SK-N-MC (cell line): ENCODE results near the gene MLLT3.

Experiments
- DNase-seq: peaks from one replicate; pipeline ENCODE4 v3.0.0-alpha.2; 2011; ENCODE audit warnings: low read depth, low spot score
- H3K27ac ChIP-seq: fragments of 200-600 bp; sonication (generic); 2 replicates; pipeline ENCODE4 v1.5.1; 2016; ENCODE audit warnings: mixed run types
- H3K36me3 ChIP-seq: fragments of 200-600 bp; sonication (generic); 2 replicates; pipeline ENCODE4 v1.6.1; 2017; ENCODE audit warnings: antibody characterized with exemption, low read length, mixed read lengths; ENCODE audit not compliant: insufficient read depth
- H3K4me3 ChIP-seq: fragments of 200-600 bp; sonication (generic); 2 replicates; pipeline ENCODE4 v1.5.1; 2016
- H3K9ac ChIP-seq: fragments of 200-600 bp; sonication (generic); 2 replicates; pipeline ENCODE4 v1.8.0; 2017; ENCODE audit warnings: mixed run types, mixed read lengths; ENCODE audit not compliant: insufficient read length
- H3K9me3 ChIP-seq: fragments of 200-600 bp; sonication (generic); 2 replicates; pipeline ENCODE4 v1.6.1; 2017; ENCODE audit warnings: low read depth, mild to moderate bottlenecking, antibody characterized with exemption, low read length, moderate library complexity, mixed read lengths
- EZH2 ChIP-seq: fragments of 200-600 bp; sonication (generic); IDR thresholded peaks from one replicate; pipeline ENCODE4 v1.6.1; 2017; ENCODE audit warnings: antibody characterized with exemption
- FOXP2 ChIP-seq: optimal IDR thresholded peaks from 2 replicates; pipeline ENCODE3; 2011; ENCODE audit warnings: mild to moderate bottlenecking, moderate library complexity; ENCODE audit not compliant: insufficient read depth; ENCODE audit errors: extremely low read length, control extremely low read depth
- POLR2AphosphoS5 ChIP-seq: IDR thresholded peaks from 2 replicates; pipeline ENCODE4 v1.6.1; 2012; ENCODE audit warnings: mild to moderate bottlenecking, low read depth, low read length, borderline replicate concordance

Gene MLLT3

DNA sequence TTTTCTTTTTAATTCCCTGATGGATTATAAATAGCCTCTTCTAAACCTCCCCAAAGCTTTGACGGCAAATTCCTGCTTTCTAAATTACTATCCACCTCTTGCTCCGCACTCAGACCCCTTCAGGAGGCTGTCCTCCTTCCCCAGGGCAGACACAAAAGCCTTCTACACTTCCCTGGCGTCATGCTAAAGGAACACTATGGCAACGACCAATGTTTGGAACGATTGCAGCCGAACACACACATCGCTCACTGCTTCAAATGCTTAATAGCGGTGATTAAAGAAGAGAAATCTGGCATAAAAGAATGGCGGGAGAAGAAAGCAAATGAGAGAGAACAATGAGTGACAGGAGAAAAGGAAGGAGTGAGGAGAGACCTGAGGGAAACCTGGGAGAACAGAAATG is 297.3 kb downstream of the MLLT3 start:
- no peak overlapping the region for H3K9ac ChIP-seq
- no peak overlapping the region for H3K27ac ChIP-seq
- no peaks in the 10 kb centered on the region for H3K36me3 ChIP-seq
- H3K9me3 ChIP-seq: no peaks in the 10 kb centered on the region
- no peak for DNase-seq
- no peak for TF ChIP-seq EZH2
- TF ChIP-seq POLR2AphosphoS5: no peak
- no peak for TF ChIP-seq FOXP2
- H3K4me3 ChIP-seq: no peak overlapping the region

DNA sequence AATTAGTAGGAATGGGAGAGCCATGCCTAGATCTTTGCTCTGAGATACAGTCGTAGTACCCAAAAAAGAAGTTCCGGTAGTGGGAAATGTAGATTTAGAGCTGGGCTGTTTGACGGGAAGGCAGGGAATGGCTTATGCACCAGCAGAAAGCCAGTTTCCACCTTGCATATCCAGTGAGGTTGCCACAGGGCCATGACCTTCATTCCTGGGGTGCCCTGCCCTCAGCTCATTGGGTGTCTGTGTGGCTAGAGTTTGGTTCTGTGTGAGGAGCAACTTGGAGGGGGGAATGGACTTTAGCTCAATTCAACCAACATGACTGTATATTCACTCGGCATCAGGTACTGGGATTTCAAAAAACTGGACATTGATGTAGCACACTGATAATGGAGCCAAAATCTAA is 300.1 kb downstream of the MLLT3 start:
- no peak overlapping the region for H3K9ac ChIP-seq
- no peak overlapping the region for H3K4me3 ChIP-seq
- no peaks in the 10 kb centered on the region for H3K36me3 ChIP-seq
- no peak overlapping the region for H3K27ac ChIP-seq
- no peaks in the 10 kb centered on the region for H3K9me3 ChIP-seq
- no peak for TF ChIP-seq FOXP2
- TF ChIP-seq EZH2: no peak
- TF ChIP-seq POLR2AphosphoS5: no peak
- no peak for DNase-seq

DNA sequence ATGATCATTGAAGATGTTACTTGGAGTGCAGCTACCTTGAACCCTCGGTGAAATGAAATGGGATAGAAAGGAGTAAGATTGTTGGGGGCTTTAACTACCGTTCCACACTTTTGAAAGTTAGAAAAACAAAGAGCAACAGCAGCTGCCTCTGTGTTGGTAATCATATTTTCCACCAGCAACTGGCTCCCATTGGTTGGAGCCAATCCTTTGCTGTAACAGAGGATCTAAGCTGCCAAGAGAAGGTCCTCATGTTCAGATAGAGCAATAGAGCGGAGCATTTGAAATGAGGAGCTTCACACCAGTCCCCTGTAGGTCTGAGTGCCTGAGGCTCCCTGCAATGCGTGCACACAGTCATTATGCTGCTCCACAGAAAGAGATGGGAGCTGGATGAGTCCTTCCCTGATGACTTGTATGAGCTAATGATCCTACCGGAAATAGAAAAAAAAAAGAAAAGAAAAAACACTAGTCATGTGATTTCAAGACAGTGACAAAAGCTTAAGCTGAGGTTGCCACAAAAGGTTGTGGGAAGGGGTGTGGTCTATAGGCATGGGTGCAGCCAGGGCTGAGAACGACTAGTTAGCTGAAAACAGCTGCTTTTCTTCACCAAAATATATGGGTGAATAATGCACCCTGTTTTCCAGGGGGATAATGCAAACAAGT is 300.7 kb downstream of the MLLT3 start:
- TF ChIP-seq EZH2: no peak
- TF ChIP-seq FOXP2: no peak
- no peak for TF ChIP-seq POLR2AphosphoS5

DNA sequence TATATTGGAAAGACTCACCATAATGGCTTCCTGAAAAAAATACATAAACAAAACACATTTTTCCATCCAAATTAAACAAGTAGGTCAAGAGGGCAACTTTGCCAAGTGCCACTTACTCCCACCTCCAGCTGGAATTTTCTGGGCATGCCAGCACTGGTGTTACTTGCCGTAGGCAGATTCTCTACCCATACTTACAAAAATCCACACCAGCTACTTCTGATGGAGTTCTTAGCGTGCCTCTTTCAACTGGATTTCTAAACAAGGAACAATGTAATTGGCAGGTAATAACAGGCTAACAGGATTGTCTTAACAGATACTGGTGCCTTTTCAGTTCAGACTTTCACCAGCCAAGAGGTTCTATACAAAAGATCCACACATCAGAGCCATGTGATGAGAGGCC is 301.4 kb downstream of the MLLT3 start:
- no peak overlapping the region for H3K4me3 ChIP-seq
- TF ChIP-seq FOXP2 (no peak), POLR2AphosphoS5 (no peak), EZH2 (no peak)
- no peak overlapping the region for H3K27ac ChIP-seq
- no peak overlapping the region for H3K9ac ChIP-seq
- no peaks in the 10 kb centered on the region for H3K36me3 ChIP-seq
- no peak for DNase-seq
- no peaks in the 10 kb centered on the region for H3K9me3 ChIP-seq

More for the DNA sequence above, 300.7 kb downstream of the MLLT3 start:
- Histone ChIP-seq H3K9ac (no peak overlapping the region), H3K27ac (no peak overlapping the region), H3K36me3 (no peaks in the 10 kb centered on the region), H3K4me3 (no peak overlapping the region), H3K9me3 (no peaks in the 10 kb centered on the region)
- DNase-seq: no peak

DNA sequence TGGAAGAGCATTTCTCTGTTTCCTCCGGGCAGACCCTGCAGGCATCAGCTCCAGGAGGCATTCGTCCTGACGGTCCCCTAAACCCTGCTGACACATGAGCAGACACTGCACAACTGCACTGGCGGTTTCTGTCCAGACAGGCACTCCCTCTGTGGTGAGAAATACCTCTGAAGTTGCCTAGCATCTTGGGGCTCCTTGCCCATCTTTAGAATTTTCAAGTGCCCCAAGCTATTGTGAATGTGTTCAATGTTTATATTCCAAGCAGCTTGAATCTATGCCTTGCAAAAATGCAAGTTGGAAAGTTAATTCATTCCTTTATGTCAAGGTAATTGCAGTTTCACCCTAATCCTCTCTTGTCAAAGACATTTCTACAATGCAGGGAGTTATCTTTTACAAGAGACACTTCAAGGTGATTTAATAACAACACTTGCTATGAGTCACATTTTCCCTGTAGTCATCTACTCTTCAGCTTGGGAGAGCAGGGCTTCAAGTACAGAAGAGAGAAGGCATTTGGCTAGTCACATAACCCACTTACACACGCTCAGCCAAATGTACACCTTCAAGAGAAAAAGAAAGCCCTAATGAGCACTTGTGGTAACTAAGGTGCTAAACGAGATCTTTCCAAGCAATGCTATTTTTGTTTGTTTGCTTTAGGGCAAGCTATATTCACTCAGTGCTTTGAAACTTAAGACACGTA is 302.5 kb downstream of the MLLT3 start:
- H3K36me3 ChIP-seq: no peaks in the 10 kb centered on the region
- no peak overlapping the region for H3K4me3 ChIP-seq
- H3K27ac ChIP-seq: no peak overlapping the region
- TF ChIP-seq POLR2AphosphoS5: no peak
- TF ChIP-seq EZH2: no peak
- TF ChIP-seq FOXP2: no peak
- no peak overlapping the region for H3K9ac ChIP-seq
- H3K9me3 ChIP-seq: no peaks in the 10 kb centered on the region
- no peak for DNase-seq

DNA sequence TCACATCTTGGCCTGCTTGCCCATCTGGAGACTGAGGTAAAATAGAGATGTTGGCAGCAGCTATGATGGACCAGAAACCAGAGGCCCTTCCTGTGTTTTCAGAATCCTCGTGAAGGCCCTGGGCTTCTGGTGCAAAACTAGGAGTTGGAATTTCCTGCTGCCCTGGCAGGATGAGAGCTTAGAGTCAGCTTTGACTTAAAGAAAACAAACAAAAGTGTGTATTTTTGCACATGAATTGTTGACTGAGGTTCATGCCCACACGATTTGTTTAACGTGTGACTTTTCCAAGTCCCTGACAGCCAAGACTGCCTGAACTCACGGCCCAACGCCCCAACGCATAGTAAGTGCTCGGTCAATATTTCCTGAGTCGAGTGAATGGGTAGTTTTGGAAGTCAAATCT is 303.1 kb downstream of the MLLT3 start:
- no peaks in the 10 kb centered on the region for H3K36me3 ChIP-seq
- TF ChIP-seq EZH2 (no peak), FOXP2 (no peak), POLR2AphosphoS5 (no peak)
- no peak overlapping the region for H3K27ac ChIP-seq
- DNase-seq: no peak
- no peaks in the 10 kb centered on the region for H3K9me3 ChIP-seq
- H3K4me3 ChIP-seq: no peak overlapping the region
- no peak overlapping the region for H3K9ac ChIP-seq

DNA sequence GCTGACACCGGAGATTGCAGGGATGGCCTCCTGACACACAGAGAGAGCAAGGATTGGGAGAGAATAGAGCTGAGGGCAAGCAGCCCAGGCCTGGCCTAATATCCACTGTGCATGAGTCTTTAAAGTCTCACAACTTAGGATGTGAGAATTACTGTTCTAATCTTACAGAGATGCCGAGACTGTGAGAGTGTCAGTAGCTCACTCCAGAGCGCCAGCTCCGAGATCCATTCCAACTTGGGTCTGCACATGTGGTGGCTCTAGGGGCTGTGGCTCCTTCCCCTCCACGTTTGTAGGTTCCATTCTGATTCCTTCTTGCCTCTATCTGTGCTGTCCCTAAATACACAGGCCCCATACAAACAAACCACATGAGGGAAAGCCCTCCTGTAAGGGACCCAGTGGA is 304.6 kb downstream of the MLLT3 start:
- DNase-seq: no peak
- Histone ChIP-seq H3K36me3 (no peaks in the 10 kb centered on the region), H3K9ac (no peak overlapping the region), H3K4me3 (no peak overlapping the region), H3K9me3 (no peaks in the 10 kb centered on the region), H3K27ac (no peak overlapping the region)
- TF ChIP-seq EZH2 (no peak), FOXP2 (no peak), POLR2AphosphoS5 (no peak)

DNA sequence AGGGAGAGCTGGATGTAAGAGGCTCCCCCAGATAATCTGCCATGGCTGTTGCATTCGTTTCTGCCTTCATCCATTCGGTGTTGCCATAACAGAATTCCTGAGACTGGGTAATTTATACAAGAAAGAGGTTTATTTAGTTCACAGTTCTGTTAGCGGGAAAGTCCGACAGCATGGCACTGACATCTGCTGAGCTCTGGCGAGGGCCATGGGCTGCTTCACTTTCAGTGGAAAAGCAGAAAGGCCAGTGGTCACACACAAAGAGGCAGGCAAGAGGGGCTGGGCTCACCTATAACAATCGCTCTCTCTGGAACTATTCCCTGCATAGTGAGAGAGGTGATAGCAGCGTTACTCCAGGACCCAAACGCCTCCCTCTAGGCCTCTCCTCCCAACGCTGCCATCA is 305.9 kb downstream of the MLLT3 start:
- no peak for DNase-seq
- H3K9ac ChIP-seq: no peak overlapping the region
- no peak overlapping the region for H3K27ac ChIP-seq
- no peak overlapping the region for H3K4me3 ChIP-seq
- TF ChIP-seq EZH2 (no peak), FOXP2 (no peak), POLR2AphosphoS5 (no peak)
- H3K9me3 ChIP-seq: no peaks in the 10 kb centered on the region
- H3K36me3 ChIP-seq: no peaks in the 10 kb centered on the region

DNA sequence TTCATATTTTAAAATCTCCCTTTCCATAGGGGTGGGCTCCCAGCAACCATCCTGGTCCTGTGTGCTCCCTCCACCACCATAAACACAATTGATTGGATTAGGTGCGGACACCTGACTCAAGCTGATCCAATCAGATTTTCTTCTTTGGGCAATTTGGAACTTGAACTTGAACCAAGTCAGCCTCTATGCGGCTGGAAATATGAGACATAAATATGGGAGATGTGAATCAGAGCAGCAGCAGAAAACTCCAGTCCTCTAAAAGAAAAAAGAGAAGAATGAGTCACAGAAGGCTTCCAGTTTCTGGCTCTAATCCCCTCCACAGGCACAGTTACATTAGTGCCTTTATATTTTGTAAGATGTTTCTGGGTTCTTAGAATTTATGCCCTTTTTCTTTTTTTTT is 306.6 kb downstream of the MLLT3 start:
- H3K4me3 ChIP-seq: no peak overlapping the region
- no peaks in the 10 kb centered on the region for H3K9me3 ChIP-seq
- TF ChIP-seq EZH2 (no peak), POLR2AphosphoS5 (no peak), FOXP2 (no peak)
- no peaks in the 10 kb centered on the region for H3K36me3 ChIP-seq
- no peak overlapping the region for H3K27ac ChIP-seq
- no peak for DNase-seq
- H3K9ac ChIP-seq: no peak overlapping the region
